Activated CD4-positive, CD25-positive, alpha-beta regulatory T cell (primary cell): ENCODE measurements around the gene TRPV5.

Experiments
- DNase-seq, 4 experiments: peaks; one replicate each; lab custom pipeline; 2025; lab: John Stamatoyannopoulos, UW

The TRPV5 gene

DNA sequence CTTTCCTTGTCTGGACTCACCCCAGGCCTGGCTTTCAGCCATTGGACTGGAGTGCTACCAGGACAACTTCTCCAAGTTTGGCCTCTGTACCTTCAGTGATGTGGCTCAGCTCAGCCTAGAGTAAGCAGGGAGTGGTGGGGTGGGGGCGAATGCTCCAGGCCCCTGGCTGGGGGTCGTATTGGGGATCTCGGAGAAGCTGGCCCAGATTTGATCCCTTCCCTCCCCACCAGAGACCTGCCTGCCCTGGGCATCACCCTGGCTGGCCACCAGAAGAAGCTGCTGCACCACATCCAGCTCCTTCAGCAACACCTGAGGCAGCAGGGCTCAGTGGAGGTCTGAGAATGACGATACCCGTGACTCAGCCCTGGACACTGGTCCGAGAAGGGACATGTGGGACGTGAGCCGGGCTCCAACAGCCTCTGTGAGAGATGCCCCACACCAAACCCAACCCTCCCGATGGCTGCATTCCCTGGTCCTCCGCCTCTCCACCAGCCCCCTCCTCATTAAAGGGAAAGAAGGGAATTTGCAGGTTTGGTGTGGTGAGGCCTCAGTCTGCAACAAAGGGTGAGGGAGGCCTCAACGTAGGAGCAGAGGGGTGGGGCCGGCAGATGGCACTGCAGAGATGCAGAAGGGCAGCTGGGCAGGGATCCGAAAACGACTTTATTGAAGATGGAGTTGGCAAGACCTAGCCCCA is 62.8 kb downstream of the TRPV5 start:
- no peak for DNase-seq

DNA sequence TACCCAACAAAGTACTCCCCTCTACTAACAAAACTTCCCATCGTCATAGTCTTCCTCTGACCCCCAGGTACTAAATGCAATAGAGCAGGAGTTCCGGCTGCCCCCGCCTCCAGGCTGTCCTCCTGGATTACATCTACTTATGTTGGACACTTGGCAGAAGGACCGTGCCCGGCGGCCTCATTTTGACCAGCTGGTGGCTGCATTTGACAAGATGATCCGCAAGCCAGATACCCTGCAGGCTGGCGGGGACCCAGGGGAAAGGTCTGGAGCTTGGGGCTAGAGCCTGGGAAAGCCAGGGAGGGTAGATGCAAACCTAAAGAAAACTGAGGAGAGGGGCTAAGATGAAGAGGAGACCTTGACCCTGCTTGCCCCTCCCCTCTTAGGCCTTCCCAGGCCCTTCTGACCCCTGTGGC is 63.4 kb downstream of the TRPV5 start:
- no peak for DNase-seq

DNA sequence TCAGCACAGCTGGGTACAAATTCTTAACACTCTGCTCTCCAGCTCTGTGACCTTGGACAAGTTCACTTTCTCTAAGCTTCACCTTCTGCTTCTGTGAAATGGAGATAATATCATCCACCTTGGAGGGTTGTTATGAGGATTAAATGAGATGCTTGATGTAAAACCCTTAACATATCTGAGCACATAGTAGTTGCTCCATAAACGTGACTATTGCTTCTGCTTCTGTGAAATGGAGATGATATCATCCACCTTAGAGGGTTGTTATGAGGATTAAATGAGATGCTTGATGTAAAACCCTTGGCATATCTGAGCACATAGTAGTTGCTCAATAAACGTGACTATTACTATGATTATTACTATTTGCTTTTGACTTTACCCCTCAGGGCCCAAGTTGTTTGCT is 64.1 kb downstream of the TRPV5 start:
- no peak for DNase-seq

DNA sequence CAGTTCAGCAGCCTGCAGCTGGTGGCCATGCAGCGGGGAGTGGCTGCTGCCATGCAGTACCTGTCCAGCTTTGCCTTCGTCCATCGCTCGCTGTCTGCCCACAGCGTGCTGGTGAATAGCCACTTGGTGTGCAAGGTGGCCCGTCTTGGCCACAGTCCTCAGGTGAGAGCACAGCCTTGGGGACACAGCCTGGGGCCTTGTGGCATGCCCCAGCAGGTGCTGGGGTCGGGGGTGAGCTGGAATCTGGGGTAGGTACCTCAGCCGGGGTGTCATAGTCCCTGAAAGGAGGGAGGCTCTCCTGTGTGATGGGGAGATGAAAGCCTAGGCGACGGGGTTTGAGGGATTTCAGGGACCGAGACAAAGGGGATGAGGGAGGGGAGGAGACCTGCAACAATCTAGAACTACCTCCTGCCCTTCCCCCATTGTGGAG is 64.5 kb downstream of the TRPV5 start:
- no peak for DNase-seq

DNA sequence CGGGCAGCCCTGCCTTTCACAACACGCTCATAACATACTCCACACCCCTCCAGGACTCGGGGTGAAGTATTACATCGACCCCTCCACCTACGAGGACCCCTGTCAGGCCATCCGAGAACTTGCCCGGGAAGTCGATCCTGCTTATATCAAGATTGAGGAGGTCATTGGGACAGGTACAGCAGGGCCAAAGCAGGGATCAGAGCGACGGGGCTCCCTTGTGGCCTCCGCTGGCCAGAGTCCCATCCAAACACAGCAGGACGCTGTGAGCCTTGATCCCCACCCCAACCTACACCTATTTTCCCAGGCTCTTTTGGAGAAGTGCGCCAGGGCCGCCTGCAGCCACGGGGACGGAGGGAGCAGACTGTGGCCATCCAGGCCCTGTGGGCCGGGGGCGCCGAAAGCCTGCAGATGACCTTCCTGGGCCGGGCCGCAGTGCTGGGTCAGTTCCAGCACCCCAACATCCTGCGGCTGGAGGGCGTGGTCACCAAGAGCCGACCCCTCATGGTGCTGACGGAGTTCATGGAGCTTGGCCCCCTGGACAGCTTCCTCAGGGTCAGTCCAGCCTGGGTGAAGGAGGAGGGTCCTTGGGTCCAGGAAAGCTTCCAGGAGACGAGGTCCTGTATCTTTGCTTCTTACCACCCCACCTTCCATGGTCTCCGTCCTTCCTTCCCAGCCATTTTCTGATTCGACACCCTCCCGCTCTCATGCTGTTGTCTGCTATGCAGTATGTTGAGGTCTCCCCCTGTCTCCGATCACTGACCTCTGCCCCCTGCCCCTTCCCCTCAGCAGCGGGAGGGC is 65.2 kb downstream of the TRPV5 start:
- no peak for DNase-seq

DNA sequence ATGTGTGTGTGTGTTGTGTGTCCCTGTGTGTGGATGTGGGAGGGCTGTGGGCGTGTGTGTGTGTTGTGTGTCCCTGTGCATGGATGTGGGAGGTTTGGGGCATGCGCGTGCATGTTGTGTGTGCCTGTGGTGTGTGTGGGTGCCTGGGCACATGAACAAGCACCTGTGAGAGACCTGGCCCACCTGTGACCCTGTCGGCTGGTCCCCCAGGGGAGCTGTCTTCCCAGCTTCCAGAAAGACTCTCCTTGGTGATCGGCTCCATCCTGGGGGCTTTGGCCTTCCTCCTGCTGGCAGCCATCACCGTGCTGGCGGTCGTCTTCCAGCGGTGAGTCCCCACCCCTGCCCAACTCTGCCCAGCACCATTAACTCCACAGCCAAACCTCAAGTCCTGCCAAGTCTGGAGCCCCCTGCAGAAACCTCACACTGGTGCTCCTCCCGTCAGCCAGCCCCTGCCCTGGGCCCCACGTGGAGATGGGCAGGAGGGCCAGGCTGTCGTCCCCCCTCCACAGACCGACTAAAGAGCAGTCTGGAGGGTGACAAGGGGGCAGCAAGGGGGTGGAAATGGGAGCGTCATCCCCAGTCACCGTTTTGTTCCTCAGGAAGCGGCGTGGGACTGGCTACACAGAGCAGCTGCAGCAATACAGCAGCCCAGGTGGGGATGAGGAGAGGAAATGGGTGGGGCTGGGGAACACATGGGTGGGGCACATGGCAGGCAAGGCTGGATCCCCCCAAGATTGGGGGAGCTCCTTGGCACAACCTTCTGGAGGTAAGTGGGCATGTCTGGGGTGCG is 66.0 kb downstream of the TRPV5 start:
- no peak for DNase-seq

DNA sequence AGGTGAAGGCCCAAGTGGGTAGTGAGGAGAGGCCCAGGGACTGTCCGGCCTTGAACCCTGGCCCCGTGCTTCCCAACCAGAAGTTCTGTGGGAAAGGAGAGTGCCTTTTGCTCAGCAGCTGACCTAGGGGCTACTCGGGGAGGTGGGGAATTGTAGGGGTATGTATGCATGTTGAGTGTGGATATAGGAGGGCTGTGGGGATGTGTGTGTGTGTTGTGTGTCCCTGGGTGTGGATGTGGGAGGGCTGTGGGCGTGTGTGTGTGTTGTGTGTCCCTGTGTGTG is 66.5 kb downstream of the TRPV5 start:
- DNase-seq = no peak

DNA sequence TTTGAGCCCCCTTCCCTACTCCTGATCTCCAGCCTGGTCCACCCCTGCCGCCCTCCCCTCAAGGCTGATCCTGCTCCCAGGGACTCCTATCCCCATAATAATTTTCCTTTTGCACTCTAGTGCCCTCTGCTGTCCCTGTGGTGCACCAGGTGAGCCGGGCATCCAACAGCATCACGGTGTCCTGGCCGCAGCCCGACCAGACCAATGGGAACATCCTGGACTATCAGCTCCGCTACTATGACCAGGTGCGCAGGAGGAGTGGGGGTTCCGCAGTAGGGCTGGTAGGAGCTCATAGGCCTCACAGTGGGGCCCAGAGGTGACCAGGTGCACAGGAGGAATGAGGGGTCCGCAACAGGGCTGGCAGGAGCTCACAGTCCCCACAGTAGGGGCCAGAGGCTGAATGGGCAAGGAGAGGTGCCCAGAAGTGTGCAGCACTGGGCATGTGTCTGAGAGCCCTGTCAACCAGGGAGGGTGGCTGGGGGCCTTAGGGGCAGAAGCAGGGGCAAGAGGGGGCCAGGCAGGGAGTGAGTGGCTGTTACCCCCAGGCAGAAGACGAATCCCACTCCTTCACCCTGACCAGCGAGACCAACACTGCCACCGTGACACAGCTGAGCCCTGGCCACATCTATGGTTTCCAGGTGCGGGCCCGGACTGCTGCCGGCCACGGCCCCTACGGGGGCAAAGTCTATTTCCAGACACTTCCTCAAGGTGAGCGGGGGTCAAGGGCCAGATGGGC is 67.0 kb downstream of the TRPV5 start:
- DNase-seq = no peak

DNA sequence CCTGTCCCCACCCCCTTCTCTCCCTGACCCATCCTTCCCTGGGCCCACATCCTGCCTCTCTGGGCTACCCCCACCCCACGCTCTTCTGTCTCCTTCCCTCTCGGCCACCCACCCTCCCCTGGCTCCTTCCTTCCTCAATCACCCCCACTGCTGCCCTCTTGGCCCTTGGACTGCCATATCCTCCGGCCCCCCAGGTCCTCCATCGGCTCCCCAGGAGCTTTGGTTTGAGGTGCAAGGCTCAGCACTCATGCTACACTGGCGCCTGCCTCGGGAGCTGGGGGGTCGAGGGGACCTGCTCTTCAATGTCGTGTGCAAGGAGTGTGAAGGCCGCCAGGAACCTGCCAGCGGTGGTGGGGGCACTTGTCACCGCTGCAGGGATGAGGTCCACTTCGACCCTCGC is 67.8 kb downstream of the TRPV5 start:
- DNase-seq = no peak

DNA sequence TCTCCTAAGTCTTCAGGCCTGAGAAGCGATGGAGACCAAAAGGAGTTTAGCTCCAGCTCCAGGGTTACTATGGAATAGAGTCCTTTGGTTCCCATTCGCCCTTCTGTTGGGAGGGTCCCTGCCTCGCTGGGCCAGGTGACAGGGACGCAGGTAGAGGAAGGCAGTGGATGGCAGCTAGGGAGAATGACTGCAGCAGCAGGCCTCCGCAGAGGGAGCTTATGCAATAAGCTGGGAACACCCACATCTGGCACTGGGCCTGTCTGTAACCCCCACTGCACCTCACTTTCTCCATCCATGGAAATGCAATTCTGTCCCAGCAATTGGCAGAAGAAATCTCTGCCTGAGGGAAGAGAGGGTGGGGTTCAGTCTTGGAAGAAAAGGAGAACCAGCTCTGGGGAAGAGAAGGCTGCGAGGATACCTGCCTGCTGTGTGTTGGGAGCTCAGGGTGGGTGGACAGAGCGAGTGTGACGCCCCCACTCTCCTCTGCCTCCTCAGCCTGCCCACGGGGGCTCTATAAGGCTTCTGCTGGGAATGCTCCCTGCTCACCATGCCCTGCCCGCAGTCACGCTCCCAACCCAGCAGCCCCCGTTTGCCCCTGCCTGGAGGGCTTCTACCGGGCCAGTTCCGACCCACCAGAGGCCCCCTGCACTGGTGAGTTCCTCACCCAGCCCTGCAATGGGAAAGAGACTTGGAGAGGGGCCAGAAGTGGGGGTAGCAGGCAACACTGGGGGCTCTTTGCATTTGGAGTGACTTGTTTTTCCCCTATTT is 68.4 kb downstream of the TRPV5 start:
- no peak for DNase-seq

DNA sequence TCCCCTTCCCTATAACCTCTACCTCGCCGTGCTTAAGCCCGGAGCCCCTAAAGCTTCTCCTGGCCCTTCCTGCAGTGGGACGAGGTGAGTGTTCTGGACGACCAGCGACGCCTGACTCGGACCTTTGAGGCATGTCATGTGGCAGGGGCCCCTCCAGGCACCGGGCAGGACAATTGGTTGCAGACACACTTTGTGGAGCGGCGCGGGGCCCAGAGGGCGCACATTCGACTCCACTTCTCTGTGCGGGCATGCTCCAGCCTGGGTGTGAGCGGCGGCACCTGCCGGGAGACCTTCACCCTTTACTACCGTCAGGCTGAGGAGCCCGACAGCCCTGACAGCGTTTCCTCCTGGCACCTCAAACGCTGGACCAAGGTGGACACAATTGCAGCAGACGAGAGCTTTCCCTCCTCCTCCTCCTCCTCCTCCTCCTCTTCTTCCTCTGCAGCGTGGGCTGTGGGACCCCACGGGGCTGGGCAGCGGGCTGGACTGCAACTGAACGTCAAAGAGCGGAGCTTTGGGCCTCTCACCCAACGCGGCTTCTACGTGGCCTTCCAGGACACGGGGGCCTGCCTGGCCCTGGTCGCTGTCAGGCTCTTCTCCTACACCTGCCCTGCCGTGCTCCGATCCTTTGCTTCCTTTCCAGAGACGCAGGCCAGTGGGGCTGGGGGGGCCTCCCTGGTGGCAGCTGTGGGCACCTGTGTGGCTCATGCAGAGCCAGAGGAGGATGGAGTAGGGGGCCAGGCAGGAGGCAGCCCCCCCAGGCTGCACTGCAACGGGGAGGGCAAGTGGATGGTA is 69.5 kb downstream of the TRPV5 start:
- no peak for DNase-seq

DNA sequence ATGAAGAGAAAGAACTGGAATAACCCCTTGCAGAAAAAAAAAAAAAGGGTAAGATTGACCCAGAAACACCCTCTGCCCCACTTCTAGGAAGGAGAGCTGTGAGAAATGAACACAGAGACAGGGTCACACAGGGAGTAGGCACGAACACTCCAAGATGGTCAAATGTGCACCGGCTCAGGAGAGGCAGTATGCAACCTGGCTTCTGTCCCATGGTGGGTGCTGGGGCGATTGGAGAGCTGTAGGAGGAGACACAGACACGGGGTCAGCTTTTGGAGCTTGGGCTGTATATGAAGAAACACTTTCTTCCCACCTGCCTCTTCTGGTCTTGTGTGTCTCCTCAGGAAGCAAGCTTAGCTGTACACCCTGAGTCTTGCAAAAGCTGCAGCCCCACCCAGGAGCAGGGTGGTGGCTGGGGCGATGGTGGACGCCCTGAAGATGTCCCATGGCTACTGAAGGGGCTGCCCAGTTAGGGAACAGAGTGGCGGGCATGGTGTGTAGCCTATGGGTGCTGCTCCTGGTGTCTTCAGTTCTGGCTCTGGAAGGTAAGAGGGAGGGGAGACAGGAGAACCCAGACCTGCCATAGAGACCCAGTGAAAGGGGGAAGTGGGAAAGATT is 70.7 kb downstream of the TRPV5 start:
- no peak for DNase-seq

DNA sequence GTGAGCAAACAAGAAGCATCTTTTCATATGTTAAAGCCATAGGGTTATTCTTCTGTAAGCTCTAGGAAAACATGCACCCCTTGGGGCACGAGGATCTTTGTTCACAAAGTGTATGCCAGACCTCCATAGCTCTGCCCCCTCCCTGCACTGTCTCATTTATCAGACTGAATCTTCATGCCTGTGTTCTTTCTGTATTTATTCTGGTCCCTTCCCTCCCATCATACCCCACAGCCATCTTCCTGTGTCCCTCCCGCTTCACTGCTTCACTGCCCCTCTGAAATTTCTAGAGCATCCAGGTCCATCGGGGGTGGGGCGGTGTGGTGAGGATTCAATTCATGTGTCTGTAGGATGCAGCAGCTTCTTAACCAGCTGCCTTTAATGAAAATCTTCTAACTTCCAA is 71.2 kb downstream of the TRPV5 start:
- DNase-seq = no peak

DNA sequence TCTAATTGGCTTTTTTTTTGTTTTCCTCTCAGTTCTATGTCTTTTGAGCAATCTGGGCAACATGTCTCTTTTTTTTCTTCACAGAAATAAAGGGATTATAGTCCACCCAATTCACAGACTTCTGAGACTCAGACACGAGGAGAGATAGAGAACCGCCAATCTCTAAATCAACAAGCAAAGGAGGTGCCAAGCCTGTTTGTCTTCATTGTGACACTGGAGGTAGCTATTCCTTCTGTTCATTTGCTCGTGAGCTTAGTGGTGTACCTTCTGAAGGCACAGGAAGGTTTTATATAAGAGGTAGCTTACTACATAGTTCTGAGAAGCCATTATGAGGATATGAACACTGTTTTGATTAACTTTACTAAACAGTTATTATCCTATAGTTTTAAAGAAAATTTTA is 72.6 kb downstream of the TRPV5 start:
- DNase-seq = no peak

DNA sequence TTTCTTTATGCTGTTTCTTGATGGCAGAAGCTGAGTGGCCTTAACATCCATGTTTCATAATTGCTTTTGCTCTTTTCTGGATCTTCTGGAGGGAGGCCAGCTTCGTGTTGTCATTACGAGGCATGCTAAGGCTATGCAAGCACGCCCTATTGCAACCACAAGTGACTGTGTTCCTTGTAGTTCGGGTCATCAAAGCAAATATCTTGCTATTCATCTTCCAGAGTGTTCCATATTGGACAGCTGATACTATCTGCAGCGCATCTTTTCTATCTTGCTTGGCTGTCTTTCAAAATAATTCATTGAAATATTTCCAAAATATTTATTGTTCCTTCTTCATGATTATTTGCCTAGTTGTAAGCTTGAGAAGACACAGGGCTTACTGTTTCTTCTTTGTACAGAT is 73.7 kb downstream of the TRPV5 start:
- no peak for DNase-seq

DNA sequence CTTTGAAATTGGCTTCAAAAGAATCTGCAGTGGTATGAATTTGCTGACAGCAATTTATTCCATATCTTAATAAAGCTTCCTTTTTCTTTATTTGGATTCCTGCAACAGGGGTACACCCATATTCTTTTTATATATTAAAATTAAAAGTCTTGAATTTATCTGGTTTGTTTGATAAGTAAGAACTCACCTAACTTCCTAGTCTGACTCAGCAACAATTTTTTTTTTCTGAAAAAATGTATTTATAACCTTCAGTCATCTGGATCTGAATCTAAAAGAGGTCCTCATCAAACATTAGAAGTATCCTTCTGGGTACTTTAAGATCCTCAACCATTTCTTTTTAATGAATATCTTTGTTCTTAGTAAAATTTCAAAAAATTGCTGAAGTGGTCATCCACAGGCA is 74.1 kb downstream of the TRPV5 start:
- DNase-seq = no peak
